ENCODE measurements around the gene IGF1R.

IGF1R gene

GRCh38 chr15:98872774-98873173, 224.4 kb downstream of the IGF1R start:
- TF ChIP-seq CTCF (IDR thresholded peaks at IDR 0.05; ENCODE audit: insufficient read depth, low read depth, low read length, missing control alignments), result no peak
- DNase-seq (ENCODE audit: low read depth), result no peak
- no peak overlapping the region for H3K4me3 ChIP-seq (ENCODE audit: low read depth, low read length)

GRCh38 chr15:98873441-98874218, 225.3 kb downstream of the IGF1R start:
- H3K4me3 ChIP-seq (ENCODE audit: low read depth, low read length), result peak overlapping the region; percentile 2
- peak; percentile 70 for DNase-seq (ENCODE audit: low read depth)
- no peak for TF ChIP-seq CTCF (IDR thresholded peaks at IDR 0.05; ENCODE audit: insufficient read depth, low read depth, low read length, missing control alignments)

- no peak for DNase-seq (ENCODE audit: low read depth)
- peak overlapping the region; percentile 2 for H3K4me3 ChIP-seq (ENCODE audit: low read depth, low read length)
- no peak for TF ChIP-seq CTCF (IDR thresholded peaks at IDR 0.05; ENCODE audit: insufficient read depth, low read depth, low read length, missing control alignments)
Observed at GRCh38 chr15:98874370-98874769, 226.0 kb downstream of the IGF1R start.

GRCh38 chr15:98874773-98875172, 226.4 kb downstream of the IGF1R start:
- peak; percentile 32 for DNase-seq (ENCODE audit: low read depth)

GRCh38 chr15:98875309-98875708, 227.0 kb downstream of the IGF1R start:
- no peak overlapping the region for H3K4me3 ChIP-seq (ENCODE audit: low read depth, low read length)
- TF ChIP-seq CTCF (IDR thresholded peaks at IDR 0.05; ENCODE audit: insufficient read depth, low read depth, low read length, missing control alignments), result no peak
- DNase-seq (ENCODE audit: low read depth), result no peak

More at GRCh38 chr15:98874773-98875172, 226.4 kb downstream of the IGF1R start:
- H3K4me3 ChIP-seq (ENCODE audit: low read depth, low read length), result no peak overlapping the region
- no peak for TF ChIP-seq CTCF (IDR thresholded peaks at IDR 0.05; ENCODE audit: insufficient read depth, low read depth, low read length, missing control alignments)

GRCh38 chr15:98876451-98877369, 228.4 kb downstream of the IGF1R start:
- DNase-seq (ENCODE audit: low read depth), result no peak
- no peak overlapping the region for H3K4me3 ChIP-seq (ENCODE audit: low read depth, low read length)
- TF ChIP-seq CTCF (IDR thresholded peaks at IDR 0.05; ENCODE audit: insufficient read depth, low read depth, low read length, missing control alignments), result no peak

Measured in GM12865 (cell line).